Hypothalamus (tissue), 51 donors: ENCODE data around the gene NFKB2.
A peak's percentile ranks its signal among the peaks of the same experiment; 100 is the strongest.

ENCODE experiments used
- DNase-seq, 51 donors: peaks; one replicate each; lab custom pipeline; 2025; lab: John Stamatoyannopoulos, UW

Gene NFKB2

GRCh38 chr10:102394079-102394800 lies 1.3 kb upstream of the NFKB2 start:
- peak; percentile 57 to 92 (median 80) for DNase-seq

- peak in 1 of 51 donors; percentile 43 for DNase-seq
These were observed 605 bp upstream of the NFKB2 start for GRCh38 chr10:102394801-102395399.

- DNase-seq = no peak
These were observed 779 bp downstream of the NFKB2 start for GRCh38 chr10:102396317-102396650.

- no peak for DNase-seq
These were observed 1.2 kb downstream of the NFKB2 start for GRCh38 chr10:102396730-102397151.

- no peak for DNase-seq
These were observed 2.0 kb downstream of the NFKB2 start for GRCh38 chr10:102397222-102398171.

GRCh38 chr10:102398172-102399020 lies 2.9 kb downstream of the NFKB2 start:
- no peak for DNase-seq

GRCh38 chr10:102399217-102400021 lies 3.9 kb downstream of the NFKB2 start:
- DNase-seq = peak; percentile 31 to 92 (median 78)

- DNase-seq = peak in 1 of 51 donors; percentile 29
These were observed 4.6 kb downstream of the NFKB2 start for GRCh38 chr10:102400076-102400475.

- no peak for DNase-seq
These were observed 5.3 kb downstream of the NFKB2 start for GRCh38 chr10:102400598-102401341.

GRCh38 chr10:102401342-102401654 lies 5.8 kb downstream of the NFKB2 start:
- DNase-seq = no peak

- no peak for DNase-seq
These were observed 6.4 kb downstream of the NFKB2 start for GRCh38 chr10:102401735-102402511.

GRCh38 chr10:102402512-102402896 lies 7.0 kb downstream of the NFKB2 start:
- DNase-seq = no peak

GRCh38 chr10:102403115-102403514 lies 7.6 kb downstream of the NFKB2 start:
- DNase-seq = no peak

GRCh38 chr10:102404361-102405107 lies 9.0 kb downstream of the NFKB2 start:
- no peak for DNase-seq

GRCh38 chr10:102405108-102405571 lies 9.6 kb downstream of the NFKB2 start:
- DNase-seq = no peak

- no peak for DNase-seq
These were observed 10.1 kb downstream of the NFKB2 start for GRCh38 chr10:102405632-102406031.

GRCh38 chr10:102406815-102407214 lies 11.3 kb downstream of the NFKB2 start:
- DNase-seq = no peak
